KOPT-K1 (cell line): ENCODE data around the gene AADACL3.
"Not testable (repeated sequence)": the region's sequence is repeated elsewhere in the genome, so short reads cannot be mapped to it uniquely, and the experiment has no call there.

Experiments
- H3K27ac ChIP-seq: fragments of 200-600 bp; sonication (generic); 2 replicates; pipeline ENCODE4 v1.5.1; 2016; ENCODE audit warnings: antibody characterized with exemption, mild to moderate bottlenecking, low read depth, low read length; ENCODE audit not compliant: poor library complexity, severe bottlenecking
- H3K36me3 ChIP-seq: fragments of 200-600 bp; sonication (generic); 2 replicates; pipeline ENCODE4 v1.5.1; 2017; ENCODE audit warnings: antibody characterized with exemption, mild to moderate bottlenecking, low read length, moderate library complexity; ENCODE audit not compliant: insufficient read depth
- H3K9me3 ChIP-seq: fragments of 200-600 bp; sonication (generic); 2 replicates; pipeline ENCODE4 v1.5.1; 2017; ENCODE audit warnings: antibody characterized with exemption, low read length, mild to moderate bottlenecking; ENCODE audit not compliant: insufficient read depth, poor library complexity, severe bottlenecking

AADACL3 gene

GRCh38 chr1:12708396-12709090 is 7.4 kb upstream of the AADACL3 start:
- no peak overlapping the region for H3K27ac ChIP-seq
- H3K36me3 ChIP-seq: no peaks in the 10 kb centered on the region
- H3K9me3 ChIP-seq: peaks cover 6% of the 10 kb centered on the region

DNA sequence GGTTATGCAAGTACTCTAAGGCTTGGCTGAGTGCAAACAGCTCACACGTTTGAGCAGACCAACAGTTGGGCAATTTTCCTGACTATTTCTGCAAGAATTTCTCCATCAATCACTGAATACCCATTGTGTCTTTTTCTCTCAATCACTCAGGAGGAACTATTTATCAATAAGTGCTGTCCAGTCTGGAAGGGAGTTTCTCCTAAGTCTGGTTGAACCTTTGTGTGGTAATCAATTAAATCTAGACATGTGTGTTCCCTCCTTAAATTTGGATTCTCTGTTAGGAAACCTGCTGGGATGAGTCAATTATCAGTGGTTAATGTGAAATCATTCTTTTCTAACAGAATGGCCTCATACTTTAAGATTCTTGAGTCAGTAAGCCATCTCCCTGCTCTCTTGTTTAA is 6.8 kb upstream of the AADACL3 start:
- peaks cover under 1% of the 10 kb centered on the region for H3K9me3 ChIP-seq
- no peak overlapping the region for H3K27ac ChIP-seq
- H3K36me3 ChIP-seq: no peaks in the 10 kb centered on the region

- no peaks in the 10 kb centered on the region for H3K9me3 ChIP-seq
- H3K27ac ChIP-seq: no peak overlapping the region
- no peaks in the 10 kb centered on the region for H3K36me3 ChIP-seq
These were observed 6.2 kb upstream of the AADACL3 start for GRCh38 chr1:12709696-12710095.

GRCh38 chr1:12711536-12711935 is 4.4 kb upstream of the AADACL3 start:
- no peaks in the 10 kb centered on the region for H3K36me3 ChIP-seq
- H3K27ac ChIP-seq: no peak overlapping the region
- no peaks in the 10 kb centered on the region for H3K9me3 ChIP-seq

DNA sequence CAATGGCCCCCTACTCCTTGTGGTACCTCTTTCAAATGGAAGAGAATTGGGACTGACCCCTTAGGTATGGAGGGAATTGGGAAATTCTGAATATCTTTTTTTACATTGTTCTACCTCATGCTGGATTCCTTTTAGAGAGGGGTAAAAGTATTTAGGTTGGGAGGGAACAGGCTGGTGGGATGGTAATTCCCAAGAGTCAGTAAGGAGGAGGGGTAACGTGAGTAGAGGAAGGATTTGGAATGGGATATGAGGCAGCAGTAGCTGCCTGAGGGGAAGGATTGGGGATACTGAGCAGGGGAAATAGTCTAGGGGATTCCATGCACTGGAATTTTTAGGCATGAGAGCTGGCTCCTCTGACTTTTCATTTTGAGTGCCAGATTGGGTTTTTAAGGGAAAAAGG is 3.8 kb upstream of the AADACL3 start:
- no peaks in the 10 kb centered on the region for H3K36me3 ChIP-seq
- no peak overlapping the region for H3K27ac ChIP-seq
- no peaks in the 10 kb centered on the region for H3K9me3 ChIP-seq

- Histone ChIP-seq H3K36me3 (no peaks in the 10 kb centered on the region), H3K27ac (no peak overlapping the region), H3K9me3 (no peaks in the 10 kb centered on the region)
These were observed 3.0 kb upstream of the AADACL3 start for GRCh38 chr1:12712929-12713328.

GRCh38 chr1:12713651-12714050 is 2.3 kb upstream of the AADACL3 start:
- H3K9me3 ChIP-seq, H3K36me3 ChIP-seq, H3K27ac ChIP-seq: not testable (repeated sequence)

GRCh38 chr1:12714710-12715475 is 1.0 kb upstream of the AADACL3 start:
- H3K36me3 ChIP-seq: no peaks in the 10 kb centered on the region
- H3K9me3 ChIP-seq: no peaks in the 10 kb centered on the region
- no peak overlapping the region for H3K27ac ChIP-seq

DNA sequence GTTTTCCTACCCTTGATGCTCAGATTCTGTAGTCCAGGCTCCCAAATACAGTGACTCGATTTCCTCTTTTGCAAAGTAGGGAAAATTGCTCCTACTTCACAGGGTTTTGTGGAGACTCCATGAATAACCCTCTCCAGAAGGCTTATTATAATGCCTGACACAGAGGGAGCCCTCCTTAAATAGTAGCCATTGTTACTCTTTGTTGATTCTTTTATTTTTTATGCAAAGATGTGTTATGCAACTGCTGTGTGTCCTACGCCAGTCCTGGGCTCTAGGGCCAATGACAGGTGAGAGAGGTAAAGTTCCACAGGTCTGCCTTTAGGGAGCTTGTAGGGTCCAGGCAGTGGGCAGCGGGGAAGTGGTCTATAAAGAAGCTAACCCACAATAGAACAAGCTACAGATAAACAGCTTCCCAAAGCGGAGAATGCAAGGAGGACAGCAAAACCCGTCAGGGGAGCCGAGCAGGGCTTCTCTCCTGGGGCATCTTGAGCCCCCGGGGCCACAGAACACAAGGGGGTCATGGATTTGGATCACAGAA is 1.5 kb downstream of the AADACL3 start:
- Histone ChIP-seq H3K36me3 (no peaks in the 10 kb centered on the region), H3K27ac (no peak overlapping the region), H3K9me3 (no peaks in the 10 kb centered on the region)

DNA sequence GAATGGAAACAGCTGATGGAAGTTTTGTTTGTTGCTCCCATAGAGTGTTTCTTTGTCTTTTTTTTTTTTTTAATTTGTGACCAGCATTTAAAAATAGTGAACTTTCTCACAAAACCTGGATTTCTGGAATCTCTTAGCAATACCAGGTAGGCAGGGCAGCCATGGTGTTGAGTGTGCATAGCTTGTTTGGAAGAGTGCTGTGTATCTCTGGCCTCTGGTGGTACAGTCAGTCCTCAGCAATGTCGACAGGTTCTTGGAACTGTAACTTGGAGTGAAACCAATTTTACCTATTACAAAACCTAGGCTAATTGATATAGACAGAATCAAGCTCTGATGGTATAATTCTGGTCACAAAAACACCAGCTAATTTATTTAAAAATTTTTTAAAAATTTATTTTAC is 6.7 kb downstream of the AADACL3 start:
- no peak overlapping the region for H3K27ac ChIP-seq
- no peaks in the 10 kb centered on the region for H3K9me3 ChIP-seq
- H3K36me3 ChIP-seq: no peaks in the 10 kb centered on the region

DNA sequence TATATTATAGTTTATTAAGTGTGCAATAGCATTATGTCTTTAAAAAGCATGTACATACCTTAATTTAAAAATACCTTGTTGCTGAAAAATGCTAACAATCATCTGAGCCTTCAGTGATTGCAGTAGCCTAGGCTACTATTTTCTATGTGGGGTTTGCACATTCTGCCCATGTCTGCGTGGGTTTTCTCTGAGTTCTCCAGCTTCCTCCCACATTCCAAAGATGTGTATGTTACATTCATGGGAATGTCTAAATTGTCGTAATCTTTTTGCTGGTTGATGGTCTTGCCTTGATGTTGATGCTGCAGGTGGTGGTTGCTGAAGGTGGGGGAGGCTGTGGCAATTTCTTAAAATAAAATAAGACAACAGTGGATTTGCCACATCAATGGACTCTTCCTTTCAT is 12.5 kb downstream of the AADACL3 start:
- no peaks in the 10 kb centered on the region for H3K36me3 ChIP-seq
- H3K27ac ChIP-seq: no peak overlapping the region
- peaks cover 4% of the 10 kb centered on the region for H3K9me3 ChIP-seq

GRCh38 chr1:12730156-12730555 is 14.2 kb downstream of the AADACL3 start:
- Histone ChIP-seq H3K9me3 (peaks cover 4% of the 10 kb centered on the region), H3K36me3 (no peaks in the 10 kb centered on the region), H3K27ac (no peak overlapping the region)

DNA sequence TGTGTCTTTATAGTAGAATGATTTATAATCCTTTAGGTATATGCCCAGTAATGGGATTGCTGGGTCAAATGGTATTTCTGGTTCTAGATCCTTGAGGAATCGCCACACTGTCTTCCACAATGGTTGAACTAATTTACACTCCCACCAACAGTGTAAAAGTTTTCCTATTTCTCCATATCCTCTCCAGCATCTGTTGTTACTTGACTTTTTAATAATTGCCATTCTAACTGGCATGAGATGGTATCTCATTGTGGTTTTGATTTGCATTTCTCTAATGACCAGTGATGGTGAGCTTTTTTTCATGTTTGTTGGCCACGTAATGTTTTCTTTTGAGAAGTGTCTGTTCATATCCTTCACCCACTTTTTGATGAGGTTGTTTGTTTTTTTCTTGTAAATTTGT is 15.2 kb downstream of the AADACL3 start:
- peaks cover 13% of the 10 kb centered on the region for H3K9me3 ChIP-seq
- not testable (repeated sequence) for H3K36me3 ChIP-seq, H3K27ac ChIP-seq

DNA sequence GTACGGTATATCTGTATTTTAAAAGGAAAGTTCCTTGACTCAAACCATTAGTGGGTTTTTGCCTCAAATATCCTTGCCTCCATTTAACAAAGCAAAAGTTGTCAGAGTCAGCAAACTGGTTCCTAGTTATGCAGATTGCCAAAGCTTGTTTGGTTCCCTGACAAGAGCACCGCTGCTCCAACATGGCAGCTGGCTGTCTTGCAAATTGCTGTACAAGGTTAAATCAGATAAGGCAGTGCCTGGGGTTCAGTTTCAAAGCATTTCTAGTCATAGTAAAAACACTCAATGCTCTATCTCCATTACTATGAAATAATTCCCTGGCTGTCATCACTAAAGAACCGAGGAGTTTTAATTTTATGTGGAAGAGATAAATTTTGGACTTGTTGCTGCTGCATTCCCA is 18.7 kb downstream of the AADACL3 start:
- H3K9me3 ChIP-seq: peaks cover 15% of the 10 kb centered on the region
- no peak overlapping the region for H3K27ac ChIP-seq
- H3K36me3 ChIP-seq: no peaks in the 10 kb centered on the region

GRCh38 chr1:12738934-12739333 is 23.0 kb downstream of the AADACL3 start:
- Histone ChIP-seq H3K9me3 (peaks cover 13% of the 10 kb centered on the region), H3K27ac (no peak overlapping the region), H3K36me3 (no peaks in the 10 kb centered on the region)

DNA sequence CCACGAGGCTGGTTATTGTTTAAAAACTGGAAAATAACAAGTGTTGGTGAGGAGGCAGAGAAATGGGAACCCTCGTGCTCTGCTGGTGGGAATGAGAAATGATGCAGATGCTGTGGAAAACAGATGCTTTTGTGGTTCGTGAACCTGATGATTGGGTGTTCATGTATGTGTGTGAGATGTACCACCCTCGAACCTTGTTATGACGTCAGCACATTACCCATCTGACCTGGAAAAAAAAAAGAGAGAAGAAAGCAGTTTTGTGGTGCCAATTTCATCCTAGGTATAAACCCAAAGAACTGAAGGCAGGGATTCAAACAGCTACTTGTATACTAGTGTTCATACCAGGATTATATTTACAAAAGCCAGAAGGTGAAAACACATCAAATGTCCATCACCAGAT is 23.7 kb downstream of the AADACL3 start:
- H3K27ac ChIP-seq: no peak overlapping the region
- H3K36me3 ChIP-seq: no peaks in the 10 kb centered on the region
- peaks cover 13% of the 10 kb centered on the region for H3K9me3 ChIP-seq
